HG02981 (cell line): Measurements from ENCODE around the gene WNT16.
A peak's percentile ranks its signal among the peaks of the same experiment; 100 is the strongest.
"Not testable (repeated sequence)": the region's sequence is repeated elsewhere in the genome, so short reads cannot be mapped to it uniquely, and the experiment has no call there.

Source experiments
- ATAC-seq: cut with Tn5 transposase; IDR thresholded peaks from one replicate; pipeline ENCODE4 v1.9.1; 2021; ENCODE audit warnings: mild to moderate bottlenecking, moderate library complexity; ENCODE audit not compliant: unreplicated experiment

WNT16 gene

DNA sequence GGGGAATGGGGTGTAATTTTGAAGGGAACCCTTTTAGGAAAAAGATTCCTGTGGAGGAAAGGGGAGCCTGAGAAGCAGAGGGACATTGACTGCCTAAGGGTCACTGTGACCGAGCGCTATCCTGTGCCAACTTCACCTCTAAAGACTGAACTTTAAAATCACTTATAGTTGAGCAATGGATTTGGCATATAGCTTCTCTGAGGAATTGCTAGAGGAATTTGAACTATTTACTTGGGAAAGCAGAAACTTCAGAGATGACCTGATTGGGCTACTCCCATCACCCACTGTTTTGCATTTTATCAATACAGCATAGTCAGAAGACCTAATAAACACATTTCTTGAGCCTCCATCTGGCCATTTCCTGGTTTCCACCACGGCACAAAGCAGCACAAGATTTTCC lies 23.7 kb upstream of the WNT16 start:
- no peak for ATAC-seq

- ATAC-seq, result no peak
These were observed 22.2 kb upstream of the WNT16 start for GRCh38 chr7:121306565-121306964.

- no peak for ATAC-seq
These were observed 21.7 kb upstream of the WNT16 start for GRCh38 chr7:121307021-121307574.

DNA sequence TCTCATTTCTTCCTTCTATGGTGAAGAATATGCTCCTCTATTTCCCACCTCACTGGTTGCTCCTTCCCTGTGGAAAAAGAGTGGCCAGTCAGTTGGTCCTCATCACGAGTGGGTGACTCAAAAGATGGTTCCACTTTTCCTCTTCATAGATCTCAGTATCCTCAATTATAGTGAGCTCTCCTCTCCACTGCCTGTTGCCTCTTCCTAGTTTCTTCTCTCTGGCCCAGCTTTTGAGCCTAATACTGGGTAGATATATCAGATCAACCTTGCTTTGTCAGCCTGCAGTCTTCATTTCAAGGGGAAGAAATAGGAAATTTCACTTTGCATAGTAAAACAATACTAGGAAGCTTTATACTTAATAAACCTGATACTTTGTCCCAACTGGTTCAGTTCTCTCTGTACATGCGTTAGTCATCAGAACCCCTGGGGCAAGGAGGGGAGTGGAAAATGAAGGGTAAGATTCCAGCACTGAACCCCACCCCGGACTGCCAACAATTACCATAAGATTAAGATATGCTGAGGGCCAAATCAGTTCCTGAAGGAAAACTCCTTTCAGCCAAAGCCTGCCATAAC lies 15.5 kb upstream of the WNT16 start:
- no peak for ATAC-seq

- peak; percentile 92 for ATAC-seq
These were observed 14.8 kb upstream of the WNT16 start for GRCh38 chr7:121313793-121314676.

GRCh38 chr7:121315170-121315569 lies 13.6 kb upstream of the WNT16 start:
- not testable (repeated sequence) for ATAC-seq

DNA sequence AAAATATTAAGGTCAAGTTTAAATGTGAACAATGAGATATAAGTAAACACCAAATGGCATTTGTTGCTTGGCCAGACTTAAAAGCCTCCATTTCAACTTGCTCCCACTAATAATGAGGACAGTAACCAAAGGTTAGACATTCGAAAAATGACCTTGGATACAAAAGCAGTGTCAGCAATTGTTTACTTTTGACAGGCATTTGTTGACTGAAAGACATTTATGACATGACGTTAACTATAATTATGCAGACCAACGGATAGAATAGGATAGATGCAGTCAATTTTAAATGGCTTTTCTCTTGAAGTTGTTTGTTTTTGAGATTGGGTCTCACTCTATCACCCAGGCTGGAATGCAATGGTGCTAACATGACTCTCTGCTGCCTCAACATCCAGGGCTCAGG lies 6.3 kb upstream of the WNT16 start:
- ATAC-seq, result no peak

DNA sequence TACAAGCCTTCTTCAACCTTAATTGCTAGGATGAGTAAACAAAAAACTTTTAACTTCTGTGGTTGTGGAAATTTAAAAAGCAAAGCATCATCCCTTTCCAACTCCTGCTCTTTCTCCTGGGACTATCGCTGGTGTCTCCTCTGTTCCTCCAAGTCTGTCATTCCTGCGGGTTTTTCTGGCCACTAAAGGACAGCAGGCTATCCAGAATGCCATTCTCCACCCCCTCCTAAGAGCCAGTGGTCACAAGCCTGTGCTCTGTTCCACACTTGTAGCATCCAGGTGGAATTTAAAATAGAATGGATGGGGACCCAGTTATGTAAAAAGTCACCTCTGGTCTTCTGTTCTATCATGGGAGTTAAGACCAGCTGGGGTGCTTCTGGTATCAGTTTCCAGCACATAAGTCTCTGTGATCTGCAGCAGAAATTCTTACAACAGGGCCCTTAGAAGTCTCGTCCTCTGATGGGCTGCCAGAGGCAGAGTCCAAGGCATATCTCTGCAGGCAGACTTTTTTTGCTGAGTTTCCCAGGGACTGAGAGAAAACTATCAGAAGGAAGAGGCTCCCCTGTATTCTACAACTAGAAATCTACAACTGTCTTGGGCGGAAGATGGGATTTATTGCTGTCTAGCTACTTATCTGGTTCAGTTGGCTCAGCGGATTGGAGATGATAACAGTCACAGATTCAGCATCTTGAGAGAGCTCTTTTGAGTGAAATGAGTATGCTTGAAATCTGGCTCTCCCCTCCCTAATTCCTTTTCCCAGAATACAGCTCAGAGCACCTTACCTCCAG lies 5.1 kb upstream of the WNT16 start:
- no peak for ATAC-seq

DNA sequence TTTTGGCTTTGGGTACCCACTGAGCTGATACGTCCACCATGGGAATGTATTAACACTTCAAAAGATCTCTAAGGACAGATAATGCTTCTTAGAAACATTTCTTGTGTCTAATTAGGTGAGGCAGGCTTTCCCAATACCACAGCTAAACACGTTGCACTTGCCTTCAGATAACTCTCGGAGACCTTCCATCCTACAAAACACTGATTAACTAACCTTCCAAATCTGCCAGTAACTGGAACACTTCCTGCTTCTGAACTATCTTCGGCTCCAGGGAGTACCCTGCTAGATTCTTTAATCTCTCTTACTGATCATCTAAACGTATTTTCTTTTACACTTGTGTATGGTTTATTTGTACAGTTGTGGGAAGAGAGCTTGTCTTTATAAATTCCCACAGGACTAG lies 1.1 kb upstream of the WNT16 start:
- ATAC-seq, result no peak

GRCh38 chr7:121329191-121330052 lies 622 bp downstream of the WNT16 start:
- peak; percentile 52 for ATAC-seq

DNA sequence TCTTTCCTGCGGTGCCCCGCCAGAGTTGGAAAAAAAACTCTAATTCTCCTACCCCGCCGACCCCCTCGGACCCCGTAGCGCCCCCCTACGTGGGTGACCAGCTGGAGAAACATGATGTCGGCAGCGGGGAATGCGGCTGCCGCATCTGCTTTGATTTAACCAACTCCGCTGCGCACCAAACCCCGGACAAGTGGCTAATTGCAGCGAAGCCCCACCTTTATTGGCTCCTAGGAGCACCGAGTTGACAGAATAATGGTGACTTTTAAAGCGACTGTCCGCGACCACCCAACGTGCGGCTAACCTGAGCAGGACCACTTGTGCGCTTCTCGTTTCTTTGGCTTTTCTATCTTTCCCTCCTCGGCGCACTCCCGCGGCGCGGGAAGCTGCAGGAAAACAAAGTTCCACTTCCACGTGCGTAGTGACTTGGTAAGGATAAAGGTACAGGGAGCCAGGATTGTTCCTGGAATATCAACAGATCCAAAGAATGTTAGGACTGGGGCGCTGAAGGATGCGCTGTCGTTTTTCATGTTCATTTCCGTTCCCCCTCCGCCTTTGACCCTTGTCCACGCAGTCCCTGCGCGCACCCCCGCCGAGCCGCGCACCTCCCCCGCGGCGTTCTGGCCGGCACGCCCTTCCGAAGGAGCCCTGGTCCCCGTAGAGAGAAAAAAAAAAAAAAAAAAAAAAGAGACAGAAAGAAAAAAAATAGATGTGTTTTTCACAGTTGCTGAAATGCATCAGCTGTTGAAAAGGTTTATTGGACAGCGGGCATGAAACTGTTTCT lies 1.4 kb downstream of the WNT16 start:
- peak; percentile 32 for ATAC-seq

GRCh38 chr7:121331048-121331447 lies 2.2 kb downstream of the WNT16 start:
- ATAC-seq, result no peak

GRCh38 chr7:121331574-121331973 lies 2.8 kb downstream of the WNT16 start:
- no peak for ATAC-seq

DNA sequence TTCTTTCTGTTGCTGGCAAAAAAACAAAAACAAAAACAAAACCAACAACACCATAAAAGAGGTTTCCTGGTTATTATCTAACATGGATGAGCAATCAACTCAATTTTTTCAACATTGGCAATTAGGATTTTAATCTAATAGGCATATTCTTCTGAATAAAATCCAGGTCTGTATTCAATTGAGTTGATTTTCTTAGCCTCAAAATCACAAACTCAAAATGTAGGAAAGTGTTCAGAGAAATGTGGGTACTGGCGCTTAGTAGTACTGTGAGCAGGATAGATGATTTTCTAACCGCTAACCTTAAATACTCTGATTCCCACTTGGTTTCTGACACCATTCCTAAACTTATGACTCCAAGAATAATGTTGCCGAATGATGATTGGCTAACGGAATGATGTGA lies 5.6 kb downstream of the WNT16 start:
- ATAC-seq, result no peak

- no peak for ATAC-seq
These were observed 6.3 kb downstream of the WNT16 start for GRCh38 chr7:121334875-121335648.

- no peak for ATAC-seq
These were observed 7.8 kb downstream of the WNT16 start for GRCh38 chr7:121336579-121336978.

DNA sequence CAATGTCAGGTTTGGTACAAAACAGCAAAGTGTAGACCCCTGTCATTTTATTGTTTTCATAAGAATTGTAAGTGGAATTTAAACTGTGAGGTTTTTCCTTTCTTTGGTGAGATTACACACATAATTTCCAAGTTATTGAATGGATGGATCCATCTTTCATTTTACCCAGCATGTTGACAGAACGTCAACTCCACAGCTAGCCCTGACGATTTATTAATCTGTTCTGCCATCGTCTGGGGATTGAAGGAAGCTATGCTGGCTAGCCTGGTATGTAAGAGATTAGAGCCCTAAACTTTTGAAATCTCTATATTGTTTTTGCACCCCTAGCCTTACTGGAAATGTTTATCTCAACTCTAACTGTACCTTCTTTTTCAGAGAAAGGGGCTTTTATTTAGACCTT lies 8.6 kb downstream of the WNT16 start:
- ATAC-seq, result no peak

DNA sequence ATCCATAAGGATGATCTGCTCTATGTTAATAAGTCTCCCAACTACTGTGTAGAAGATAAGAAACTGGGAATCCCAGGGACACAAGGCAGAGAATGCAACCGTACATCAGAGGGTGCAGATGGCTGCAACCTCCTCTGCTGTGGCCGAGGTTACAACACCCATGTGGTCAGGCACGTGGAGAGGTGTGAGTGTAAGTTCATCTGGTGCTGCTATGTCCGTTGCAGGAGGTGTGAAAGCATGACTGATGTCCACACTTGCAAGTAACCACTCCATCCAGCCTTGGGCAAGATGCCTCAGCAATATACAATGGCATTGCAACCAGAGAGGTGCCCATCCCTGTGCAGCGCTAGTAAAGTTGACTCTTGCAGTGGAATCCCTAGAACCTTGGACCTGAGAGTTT lies 10.3 kb downstream of the WNT16 start:
- ATAC-seq, result no peak

DNA sequence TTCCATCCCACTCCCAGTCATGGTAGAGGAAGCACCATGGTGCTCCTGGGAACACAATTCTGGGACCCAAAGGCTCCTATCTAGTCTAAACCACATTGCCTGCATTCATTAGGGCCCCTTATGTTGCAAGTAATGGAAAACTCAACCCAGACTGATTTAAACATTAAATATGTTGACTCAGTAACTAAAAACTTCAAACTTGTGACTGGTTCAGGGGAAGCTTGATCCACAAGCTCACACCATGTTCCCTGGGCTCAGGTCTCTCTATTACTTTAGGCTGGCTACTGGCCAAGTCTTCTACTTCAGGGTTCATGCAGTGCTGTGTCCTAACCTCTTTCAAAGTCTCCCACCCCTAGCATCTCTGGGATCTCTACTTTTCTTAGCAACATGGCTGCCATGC lies 13.1 kb downstream of the WNT16 start:
- no peak for ATAC-seq
